GM23248 (cell line): Measurements from ENCODE around the gene PRLR.

ENCODE experiments used
- EZH2 ChIP-seq: fragments of 200-600 bp; sonication (generic); IDR thresholded peaks from 2 replicates; pipeline ENCODE4 v1.6.1; 2018; ENCODE audit warnings: antibody characterized with exemption, mild to moderate bottlenecking; ENCODE audit not compliant: insufficient read depth, poor library complexity, severe bottlenecking
- EZH2phosphoT487 ChIP-seq: fragments of 200-600 bp; sonication (generic); IDR thresholded peaks from 2 replicates; pipeline ENCODE4 v1.6.1; 2018; ENCODE audit warnings: antibody characterized with exemption, moderate library complexity, mild to moderate bottlenecking, low read depth; ENCODE audit not compliant: insufficient read depth

GRCh38 chr5:35248843-35249780, 18.8 kb upstream of the PRLR start:
- no peak for TF ChIP-seq EZH2phosphoT487
- TF ChIP-seq EZH2 = no peak
